ENCODE measurements around the gene NEDD9. TPM values are rescaled to one million over a fixed set of nuclear protein-coding genes. Genes with fewer than 3 reads are reported as not detected.

The NEDD9 gene
- total RNA-seq: 14.1 TPM
- long read RNA-seq, full-length matches to known transcripts: 2 of 16 reads
- long read RNA-seq, partial matches to known transcripts: 9 of 16 reads
- long read RNA-seq, other reads (novel, unspliced or antisense): 5 of 16 reads

GRCh38 chr6:11232193-11232769 lies at the start of gene NEDD9:
NEDD9 (minus strand) TSS chr6:11232668; CDS start chr6:11232515, 153 bp downstream.
- intact Hi-C loops (cut with DNase I): loop anchor here (5.0 kb wide), 3 partner anchors 60 to 135 kb away; no protein-coding TSS in a partner anchor
- peak; percentile 99 for DNase-seq (ENCODE audit: low spot score)

GRCh38 chr6:11282245-11282644 lies 49.8 kb upstream of the NEDD9 start:
- intact Hi-C loops (cut with DNase I): no loop called here
- no peak for DNase-seq (ENCODE audit: low spot score)

- intact Hi-C loops (cut with DNase I): no loop called here
Measured at GRCh38 chr6:11280394-11280793, 47.9 kb upstream of the NEDD9 start.

GRCh38 chr6:11279284-11279689 lies 46.8 kb upstream of the NEDD9 start:
- DNase-seq (ENCODE audit: low spot score): no peak
- intact Hi-C loops (cut with DNase I): no loop called here

More at GRCh38 chr6:11280394-11280793, 47.9 kb upstream of the NEDD9 start:
- no peak for DNase-seq (ENCODE audit: low spot score)

GRCh38 chr6:11278207-11278559 lies 45.7 kb upstream of the NEDD9 start:
- DNase-seq (ENCODE audit: low spot score): no peak
- intact Hi-C loops (cut with DNase I): no loop called here

GRCh38 chr6:11277275-11278206 lies 45.1 kb upstream of the NEDD9 start:
- no peak for DNase-seq (ENCODE audit: low spot score)

GRCh38 chr6:11276911-11277274 lies 44.4 kb upstream of the NEDD9 start:
- intact Hi-C loops (cut with DNase I): no loop called here

More at GRCh38 chr6:11277275-11278206, 45.1 kb upstream of the NEDD9 start:
- intact Hi-C loops (cut with DNase I): no loop called here

GRCh38 chr6:11276228-11276627 lies 43.8 kb upstream of the NEDD9 start:
- no peak for DNase-seq (ENCODE audit: low spot score)
- intact Hi-C loops (cut with DNase I): no loop called here

More at GRCh38 chr6:11276911-11277274, 44.4 kb upstream of the NEDD9 start:
- DNase-seq (ENCODE audit: low spot score): no peak

GRCh38 chr6:11275598-11275997 lies 43.1 kb upstream of the NEDD9 start:
- intact Hi-C loops (cut with DNase I): no loop called here
- DNase-seq (ENCODE audit: low spot score): no peak

- DNase-seq (ENCODE audit: low spot score): no peak
- intact Hi-C loops (cut with DNase I): no loop called here
Measured at GRCh38 chr6:11273406-11274065, 41.1 kb upstream of the NEDD9 start.

- DNase-seq (ENCODE audit: low spot score): no peak
- intact Hi-C loops (cut with DNase I): no loop called here
Measured at GRCh38 chr6:11272491-11273192, 40.2 kb upstream of the NEDD9 start.

GRCh38 chr6:11271228-11272020 lies 39.0 kb upstream of the NEDD9 start:
- intact Hi-C loops (cut with DNase I): no loop called here
- DNase-seq (ENCODE audit: low spot score): no peak

- intact Hi-C loops (cut with DNase I): no loop called here
- no peak for DNase-seq (ENCODE audit: low spot score)
Measured at GRCh38 chr6:11270030-11271027, 37.9 kb upstream of the NEDD9 start.

- intact Hi-C loops (cut with DNase I): no loop called here
- DNase-seq (ENCODE audit: low spot score): no peak
Measured at GRCh38 chr6:11268978-11269377, 36.5 kb upstream of the NEDD9 start.

- no peak for DNase-seq (ENCODE audit: low spot score)
- intact Hi-C loops (cut with DNase I): no loop called here
Measured at GRCh38 chr6:11266926-11267325, 34.5 kb upstream of the NEDD9 start.

GRCh38 chr6:11265932-11266331 lies 33.5 kb upstream of the NEDD9 start:
- no peak for DNase-seq (ENCODE audit: low spot score)
- intact Hi-C loops (cut with DNase I): no loop called here

GRCh38 chr6:11264100-11264499 lies 31.6 kb upstream of the NEDD9 start:
- intact Hi-C loops (cut with DNase I): no loop called here
- DNase-seq (ENCODE audit: low spot score): no peak

All from cardiac septum (tissue), 1 donor.